Activated CD8-positive, alpha-beta memory T cell treated with anti-CD3 and anti-CD28 coated beads, Interleukin-2, amount 50 U/mL, for 48 hours (primary cell): ENCODE measurements around the gene GNG14.
"Not testable (repeated sequence)": the region's sequence is repeated elsewhere in the genome, so short reads cannot be mapped to it uniquely, and the experiment has no call there.

ENCODE experiments used
- DNase-seq: peaks from one replicate; pipeline ENCODE4 v3.0.0-alpha.2; 2020

GNG14 gene

GRCh38 chr19:12687496-12688196 lies at the start of gene GNG14:
TSS of gene GNG14 (plus strand) at chr19:12687998. CDS start at chr19:12688049, 51 bp downstream.
- no peak for DNase-seq

GRCh38 chr19:12638611-12639182 lies 49.1 kb upstream of the GNG14 start:
- DNase-seq = no peak

GRCh38 chr19:12639901-12640613 lies 47.7 kb upstream of the GNG14 start:
- DNase-seq = peak; percentile 92

- no peak for DNase-seq
Measured at GRCh38 chr19:12641456-12641855, 46.3 kb upstream of the GNG14 start.

- DNase-seq = no peak
Measured at GRCh38 chr19:12642506-12642905, 45.3 kb upstream of the GNG14 start.

GRCh38 chr19:12643716-12644115 lies 44.1 kb upstream of the GNG14 start:
- not testable (repeated sequence) for DNase-seq

- no peak for DNase-seq
Measured at GRCh38 chr19:12646551-12646950, 41.2 kb upstream of the GNG14 start.

GRCh38 chr19:12647047-12647446 lies 40.8 kb upstream of the GNG14 start:
- DNase-seq = no peak

GRCh38 chr19:12647490-12648071 lies 40.2 kb upstream of the GNG14 start:
- peak; percentile 81 for DNase-seq

- no peak for DNase-seq
Measured at GRCh38 chr19:12648088-12648487, 39.7 kb upstream of the GNG14 start.

GRCh38 chr19:12649941-12650340 lies 37.9 kb upstream of the GNG14 start:
- no peak for DNase-seq

- no peak for DNase-seq
Measured at GRCh38 chr19:12652219-12652618, 35.6 kb upstream of the GNG14 start.

- no peak for DNase-seq
Measured at GRCh38 chr19:12655546-12655945, 32.3 kb upstream of the GNG14 start.

- DNase-seq = peak; percentile 71
Measured at GRCh38 chr19:12656899-12657571, 30.8 kb upstream of the GNG14 start.

GRCh38 chr19:12657966-12658365 lies 29.8 kb upstream of the GNG14 start:
- DNase-seq = no peak

GRCh38 chr19:12660980-12661379 lies 26.8 kb upstream of the GNG14 start:
- DNase-seq = no peak

GRCh38 chr19:12664406-12665280 lies 23.2 kb upstream of the GNG14 start:
- no peak for DNase-seq

- DNase-seq = peak; percentile 74
Measured at GRCh38 chr19:12665281-12665573, 22.6 kb upstream of the GNG14 start.

GRCh38 chr19:12665671-12666264 lies 22.0 kb upstream of the GNG14 start:
- no peak for DNase-seq

GRCh38 chr19:12666265-12667048 lies 21.3 kb upstream of the GNG14 start, which contains the start of the genes MAN2B1 and WDR83:
TSS of gene MAN2B1 (minus strand) at chr19:12666742. CDS start at chr19:12666701, 41 bp downstream.
TSS of gene WDR83 (plus strand) at chr19:12666807. CDS start at chr19:12669791, 2,984 bp downstream.
- DNase-seq = peak; percentile 91
